SK-N-SH treated with all-trans-retinoic acid at 6 μM for 48 hours (cell line): ENCODE results near the gene ATXN10.
"Not testable (repeated sequence)": the region's sequence is repeated elsewhere in the genome, so short reads cannot be mapped to it uniquely, and the experiment has no call there.

Source experiments
- ATAC-seq: fragments of 200-7000 bp; cut with Tn5 transposase; 3 replicates; pipeline ENCODE4 v1.9.1; 2020; ENCODE audit warnings: mild to moderate bottlenecking, moderate library complexity
- CREB5 ChIP-seq: fragments of 250-450 bp; sonication (Bioruptor Pico); IDR thresholded peaks from 2 replicates; pipeline ENCODE4 v1.5.1; 2020; ENCODE audit warnings: low read depth, mild to moderate bottlenecking, moderate library complexity
- CSDC2 ChIP-seq: fragments of 250-450 bp; sonication (Bioruptor Pico); IDR thresholded peaks from 2 replicates; pipeline ENCODE4 v1.5.0; 2020; ENCODE audit warnings: mild to moderate bottlenecking, moderate library complexity
- ESRRG ChIP-seq: fragments of 250-450 bp; sonication (Bioruptor Pico); IDR thresholded peaks from 2 replicates; pipeline ENCODE4 v1.6.1; 2021; ENCODE audit warnings: mild to moderate bottlenecking
- GLIS3 ChIP-seq: fragments of 250-450 bp; sonication (Bioruptor Pico); IDR thresholded peaks from 2 replicates; pipeline ENCODE4 v1.5.0; 2020; ENCODE audit warnings: mild to moderate bottlenecking, moderate library complexity
- ISL1 ChIP-seq: fragments of 250-450 bp; sonication (Bioruptor Pico); IDR thresholded peaks from 2 replicates; pipeline ENCODE4 v2.1.2; 2022; ENCODE audit warnings: mild to moderate bottlenecking, moderate library complexity
- OSR1 ChIP-seq: fragments of 250-450 bp; sonication (Bioruptor Pico); IDR thresholded peaks from 2 replicates; pipeline ENCODE4 v1.8.0; 2022; ENCODE audit warnings: moderate library complexity, mild to moderate bottlenecking, inconsistent platforms
- PPARA ChIP-seq: fragments of 250-450 bp; sonication (Bioruptor Pico); IDR thresholded peaks from 2 replicates; pipeline ENCODE4 v1.5.0; 2020; ENCODE audit warnings: mild to moderate bottlenecking, borderline replicate concordance
- RARB ChIP-seq: fragments of 250-450 bp; sonication (Bioruptor Pico); IDR thresholded peaks from 2 replicates; pipeline ENCODE4 v1.8.0; 2021; ENCODE audit warnings: mild to moderate bottlenecking, moderate library complexity
- SNAI2 ChIP-seq: fragments of 250-450 bp; sonication (Bioruptor Pico); IDR thresholded peaks from 2 replicates; pipeline ENCODE4 v1.5.0; 2020; ENCODE audit warnings: mild to moderate bottlenecking, moderate library complexity
- TCF4 ChIP-seq: fragments of 250-450 bp; sonication (Bioruptor Pico); IDR thresholded peaks from 2 replicates; pipeline ENCODE4 v1.8.0; 2021; ENCODE audit warnings: mild to moderate bottlenecking, moderate library complexity, borderline replicate concordance
- ZC3H10 ChIP-seq: fragments of 250-450 bp; sonication (Bioruptor Pico); IDR thresholded peaks from 2 replicates; pipeline ENCODE4 v1.5.1; 2021; ENCODE audit warnings: mild to moderate bottlenecking, moderate library complexity
- ZFP3 ChIP-seq: fragments of 250-450 bp; sonication (Bioruptor Pico); IDR thresholded peaks from 2 replicates; pipeline ENCODE4 v1.5.0; 2020; ENCODE audit warnings: mild to moderate bottlenecking, moderate library complexity
- ZFP30 ChIP-seq: fragments of 450-650 bp; formaldehyde crosslinking; IDR thresholded peaks from 2 replicates; pipeline ENCODE4 v1.5.0; 2022; ENCODE audit warnings: mild to moderate bottlenecking, moderate library complexity
- ZNF565 ChIP-seq: fragments of 450-650 bp; formaldehyde crosslinking; conservative IDR thresholded peaks from 2 replicates; pipeline ENCODE4 v1.5.0; 2020; ENCODE audit warnings: low read depth, mild to moderate bottlenecking, moderate library complexity
- ZNF8 ChIP-seq: fragments of 450-650 bp; formaldehyde crosslinking; IDR thresholded peaks from 2 replicates; pipeline ENCODE4 v1.5.0; 2020; ENCODE audit warnings: mild to moderate bottlenecking, moderate library complexity
- TF ChIP-seq, protein P1 (sequence below): fragments of 250-450 bp; sonication (Bioruptor Pico); IDR thresholded peaks from 2 replicates; pipeline ENCODE4 v1.5.0; 2020; ENCODE audit warnings: mild to moderate bottlenecking, moderate library complexity
- TF ChIP-seq, protein P2 (sequence below): fragments of 250-450 bp; sonication (Bioruptor Pico); IDR thresholded peaks from 2 replicates; pipeline ENCODE4 v1.8.0; 2021; ENCODE audit warnings: low read depth, mild to moderate bottlenecking, moderate library complexity, borderline replicate concordance
- TF ChIP-seq, protein P3 (sequence below): fragments of 250-450 bp; sonication (Bioruptor Pico); IDR thresholded peaks from 2 replicates; pipeline ENCODE4 v1.5.1; 2021; ENCODE audit warnings: mild to moderate bottlenecking, moderate library complexity
- TF ChIP-seq, protein P4 (sequence below): fragments of 250-450 bp; sonication (Bioruptor Pico); IDR thresholded peaks from 2 replicates; pipeline ENCODE4 v1.8.0; 2020; ENCODE audit warnings: mild to moderate bottlenecking, moderate library complexity, borderline replicate concordance

Gene ATXN10

GRCh38 chr22:45671783-45672563 is at the start of gene ATXN10:
ATXN10 (plus strand) TSS chr22:45671834; CDS start chr22:45672064, 230 bp downstream.
- ATAC-seq, result peak; percentile 92
- TF ChIP-seq ESRRG (no peak), ZFP30 (CRISPR knock-in tag) (no peak), GLIS3 (CRISPR knock-in tag) (no peak), CSDC2 (CRISPR knock-in tag) (no peak; the same call in 1 of the 2 replicates)
- TF ChIP-seq, protein P1, sequence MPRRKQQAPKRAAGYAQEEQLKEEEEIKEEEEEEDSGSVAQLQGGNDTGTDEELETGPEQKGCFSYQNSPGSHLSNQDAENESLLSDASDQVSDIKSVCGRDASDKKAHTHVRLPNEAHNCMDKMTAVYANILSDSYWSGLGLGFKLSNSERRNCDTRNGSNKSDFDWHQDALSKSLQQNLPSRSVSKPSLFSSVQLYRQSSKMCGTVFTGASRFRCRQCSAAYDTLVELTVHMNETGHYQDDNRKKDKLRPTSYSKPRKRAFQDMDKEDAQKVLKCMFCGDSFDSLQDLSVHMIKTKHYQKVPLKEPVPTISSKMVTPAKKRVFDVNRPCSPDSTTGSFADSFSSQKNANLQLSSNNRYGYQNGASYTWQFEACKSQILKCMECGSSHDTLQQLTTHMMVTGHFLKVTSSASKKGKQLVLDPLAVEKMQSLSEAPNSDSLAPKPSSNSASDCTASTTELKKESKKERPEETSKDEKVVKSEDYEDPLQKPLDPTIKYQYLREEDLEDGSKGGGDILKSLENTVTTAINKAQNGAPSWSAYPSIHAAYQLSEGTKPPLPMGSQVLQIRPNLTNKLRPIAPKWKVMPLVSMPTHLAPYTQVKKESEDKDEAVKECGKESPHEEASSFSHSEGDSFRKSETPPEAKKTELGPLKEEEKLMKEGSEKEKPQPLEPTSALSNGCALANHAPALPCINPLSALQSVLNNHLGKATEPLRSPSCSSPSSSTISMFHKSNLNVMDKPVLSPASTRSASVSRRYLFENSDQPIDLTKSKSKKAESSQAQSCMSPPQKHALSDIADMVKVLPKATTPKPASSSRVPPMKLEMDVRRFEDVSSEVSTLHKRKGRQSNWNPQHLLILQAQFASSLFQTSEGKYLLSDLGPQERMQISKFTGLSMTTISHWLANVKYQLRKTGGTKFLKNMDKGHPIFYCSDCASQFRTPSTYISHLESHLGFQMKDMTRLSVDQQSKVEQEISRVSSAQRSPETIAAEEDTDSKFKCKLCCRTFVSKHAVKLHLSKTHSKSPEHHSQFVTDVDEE (CRISPR knock-in tag), result no peak

- no peak for TF ChIP-seq OSR1 (CRISPR knock-in tag)
- TF ChIP-seq TCF4, result no peak
- no peak for TF ChIP-seq SNAI2
- TF ChIP-seq, protein P2, sequence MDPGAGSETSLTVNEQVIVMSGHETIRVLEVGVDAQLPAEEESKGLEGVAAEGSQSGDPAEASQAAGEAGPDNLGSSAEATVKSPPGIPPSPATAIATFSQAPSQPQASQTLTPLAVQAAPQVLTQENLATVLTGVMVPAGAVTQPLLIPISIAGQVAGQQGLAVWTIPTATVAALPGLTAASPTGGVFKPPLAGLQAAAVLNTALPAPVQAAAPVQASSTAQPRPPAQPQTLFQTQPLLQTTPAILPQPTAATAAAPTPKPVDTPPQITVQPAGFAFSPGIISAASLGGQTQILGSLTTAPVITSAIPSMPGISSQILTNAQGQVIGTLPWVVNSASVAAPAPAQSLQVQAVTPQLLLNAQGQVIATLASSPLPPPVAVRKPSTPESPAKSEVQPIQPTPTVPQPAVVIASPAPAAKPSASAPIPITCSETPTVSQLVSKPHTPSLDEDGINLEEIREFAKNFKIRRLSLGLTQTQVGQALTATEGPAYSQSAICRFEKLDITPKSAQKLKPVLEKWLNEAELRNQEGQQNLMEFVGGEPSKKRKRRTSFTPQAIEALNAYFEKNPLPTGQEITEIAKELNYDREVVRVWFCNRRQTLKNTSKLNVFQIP (CRISPR knock-in tag), result no peak
- TF ChIP-seq, protein P3, sequence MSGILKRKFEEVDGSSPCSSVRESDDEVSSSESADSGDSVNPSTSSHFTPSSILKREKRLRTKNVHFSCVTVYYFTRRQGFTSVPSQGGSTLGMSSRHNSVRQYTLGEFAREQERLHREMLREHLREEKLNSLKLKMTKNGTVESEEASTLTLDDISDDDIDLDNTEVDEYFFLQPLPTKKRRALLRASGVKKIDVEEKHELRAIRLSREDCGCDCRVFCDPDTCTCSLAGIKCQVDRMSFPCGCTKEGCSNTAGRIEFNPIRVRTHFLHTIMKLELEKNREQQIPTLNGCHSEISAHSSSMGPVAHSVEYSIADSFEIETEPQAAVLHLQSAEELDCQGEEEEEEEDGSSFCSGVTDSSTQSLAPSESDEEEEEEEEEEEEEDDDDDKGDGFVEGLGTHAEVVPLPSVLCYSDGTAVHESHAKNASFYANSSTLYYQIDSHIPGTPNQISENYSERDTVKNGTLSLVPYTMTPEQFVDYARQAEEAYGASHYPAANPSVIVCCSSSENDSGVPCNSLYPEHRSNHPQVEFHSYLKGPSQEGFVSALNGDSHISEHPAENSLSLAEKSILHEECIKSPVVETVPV, result no peak
- no peak for TF ChIP-seq ZFP3
- TF ChIP-seq, all 23 proteins: peak for 0
- no peak for ATAC-seq
These were observed 49.6 kb upstream of the ATXN10 start for GRCh38 chr22:45621836-45622600.

- ATAC-seq, result not testable (repeated sequence)
These were observed 48.0 kb upstream of the ATXN10 start for GRCh38 chr22:45623464-45624145.

- ATAC-seq, result no peak
These were observed 45.4 kb upstream of the ATXN10 start for GRCh38 chr22:45626198-45626651.

GRCh38 chr22:45627489-45628233 is 44.0 kb upstream of the ATXN10 start:
- no peak for ATAC-seq
- TF ChIP-seq ZFP3 (no peak), OSR1 (CRISPR knock-in tag) (no peak), ZC3H10 (CRISPR knock-in tag) (no peak), ZNF8 (CRISPR knock-in tag) (no peak), ISL1 (CRISPR knock-in tag) (no peak), ZNF565 (CRISPR knock-in tag) (no peak), TCF4 (no peak), ZFP30 (CRISPR knock-in tag) (no peak), PPARA (CRISPR knock-in tag) (no peak), RARB (CRISPR knock-in tag) (no peak), ESRRG (no peak)
- TF ChIP-seq, protein P4, sequence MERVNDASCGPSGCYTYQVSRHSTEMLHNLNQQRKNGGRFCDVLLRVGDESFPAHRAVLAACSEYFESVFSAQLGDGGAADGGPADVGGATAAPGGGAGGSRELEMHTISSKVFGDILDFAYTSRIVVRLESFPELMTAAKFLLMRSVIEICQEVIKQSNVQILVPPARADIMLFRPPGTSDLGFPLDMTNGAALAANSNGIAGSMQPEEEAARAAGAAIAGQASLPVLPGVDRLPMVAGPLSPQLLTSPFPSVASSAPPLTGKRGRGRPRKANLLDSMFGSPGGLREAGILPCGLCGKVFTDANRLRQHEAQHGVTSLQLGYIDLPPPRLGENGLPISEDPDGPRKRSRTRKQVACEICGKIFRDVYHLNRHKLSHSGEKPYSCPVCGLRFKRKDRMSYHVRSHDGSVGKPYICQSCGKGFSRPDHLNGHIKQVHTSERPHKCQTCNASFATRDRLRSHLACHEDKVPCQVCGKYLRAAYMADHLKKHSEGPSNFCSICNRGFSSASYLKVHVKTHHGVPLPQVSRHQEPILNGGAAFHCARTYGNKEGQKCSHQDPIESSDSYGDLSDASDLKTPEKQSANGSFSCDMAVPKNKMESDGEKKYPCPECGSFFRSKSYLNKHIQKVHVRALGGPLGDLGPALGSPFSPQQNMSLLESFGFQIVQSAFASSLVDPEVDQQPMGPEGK (CRISPR knock-in tag), result no peak

More at GRCh38 chr22:45626198-45626651, 45.4 kb upstream of the ATXN10 start:
- no peak for TF ChIP-seq ZFP30 (CRISPR knock-in tag)
- TF ChIP-seq CSDC2 (CRISPR knock-in tag), result no peak
- TF ChIP-seq RARB (CRISPR knock-in tag), result no peak
- no peak for TF ChIP-seq CREB5 (CRISPR knock-in tag)
